ENCODE results near the gene ARHGAP29. TPM values are rescaled to one million over a fixed set of nuclear protein-coding genes. Genes with fewer than 3 reads are reported as not detected.

Gene ARHGAP29
- total RNA-seq, 1 donor from 2014 or later = 19.9 TPM

DNA sequence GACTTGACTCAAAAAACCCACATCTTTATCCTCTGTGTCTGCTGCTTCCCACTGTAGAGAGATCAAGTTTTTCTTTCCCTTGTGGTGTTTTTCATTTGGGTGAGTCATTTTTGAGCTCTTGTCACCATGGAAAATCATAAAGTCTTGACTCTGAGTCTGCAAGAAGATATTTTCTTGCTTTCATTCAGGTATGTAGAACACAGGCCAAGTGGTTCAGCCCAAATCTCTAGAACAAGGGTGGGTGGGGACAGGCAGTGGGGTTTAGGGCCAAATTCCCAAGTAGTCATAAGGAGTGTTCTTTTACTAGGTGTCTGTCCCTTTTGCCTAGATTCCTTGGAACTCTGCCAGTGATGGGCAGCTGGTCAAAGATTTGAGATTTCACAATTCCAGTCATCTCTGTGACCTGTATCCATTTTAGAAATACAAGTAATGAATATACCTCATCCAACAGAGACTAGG, 21.5 kb upstream of the ARHGAP29 start:
- H3K4me2 ChIP-seq (ENCODE audit: low read length) = peak overlapping the region; percentile 27
- H3K27ac Mint-ChIP-seq (ENCODE audit: unreplicated experiment) = peak overlapping the region; percentile 4
- H3K27me3 Mint-ChIP-seq (ENCODE audit: low read depth, unreplicated experiment) = peaks cover 9% of the 10 kb centered on the region
- no peak overlapping the region for H2AFZ ChIP-seq (ENCODE audit: low read depth, low read length)
- H3K4me3 Mint-ChIP-seq (ENCODE audit: unreplicated experiment) = no peak overlapping the region
- peak overlapping the region; percentile 45 for H3K9ac ChIP-seq (ENCODE audit: low read length)
- H3K4me3 ChIP-seq (ENCODE audit: insufficient read depth, low read depth, low read length) = no peak overlapping the region
- TF ChIP-seq EZH2 (IDR thresholded peaks at IDR 0.05; ENCODE audit: insufficient read depth, low read length) (no peak), CTCF (IDR thresholded peaks at IDR 0.05; ENCODE audit: insufficient read depth, low read depth, low read length) (no peak)
- peaks cover 12% of the 10 kb centered on the region for H3K4me1 Mint-ChIP-seq (ENCODE audit: low read depth, unreplicated experiment)
- no peaks in the 10 kb centered on the region for H4K20me1 ChIP-seq (ENCODE audit: insufficient read depth, low read length)
- H3K36me3 Mint-ChIP-seq (ENCODE audit: low read depth, unreplicated experiment) = no peaks in the 10 kb centered on the region
- FAIRE-seq (peak; percentile 85), DNase-seq (ENCODE audit: low read depth) (peak; percentile 98)
- no peaks in the 10 kb centered on the region for H3K36me3 ChIP-seq (ENCODE audit: insufficient read depth, low read length)
- H3K9me3 ChIP-seq (ENCODE audit: insufficient read depth, low read depth, low read length) = no peaks in the 10 kb centered on the region
- H3K27me3 ChIP-seq (ENCODE audit: insufficient read depth, low read length) = no peaks in the 10 kb centered on the region
- H3K9me3 Mint-ChIP-seq (ENCODE audit: unreplicated experiment) = peaks cover 4% of the 10 kb centered on the region
- H3K27ac ChIP-seq (ENCODE audit: low read depth, low read length) = peak overlapping the region; percentile 77
- H3K4me1 ChIP-seq (ENCODE audit: insufficient read depth, low read length) = peaks cover 28% of the 10 kb centered on the region
- H3K79me2 ChIP-seq (ENCODE audit: insufficient read depth, low read length) = no peaks in the 10 kb centered on the region

DNA sequence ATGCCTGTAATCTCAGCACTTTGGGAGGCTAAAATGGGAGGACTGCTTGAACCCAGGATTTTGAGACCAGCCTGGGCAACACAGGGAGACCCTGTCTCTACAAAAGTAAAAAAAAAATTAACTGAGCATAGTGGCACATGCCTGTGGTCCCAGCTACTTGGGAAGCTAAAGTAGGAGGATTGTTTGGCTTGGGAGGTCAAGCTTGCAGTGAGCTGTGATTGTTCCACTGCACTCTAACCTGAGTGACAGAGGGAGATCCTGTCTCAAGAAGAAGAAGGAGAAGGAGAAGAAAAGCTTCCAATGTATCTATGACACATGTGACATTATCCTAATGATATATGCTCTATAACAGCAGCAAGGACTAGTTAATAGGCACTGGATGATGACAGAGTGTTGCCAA, 20.1 kb upstream of the ARHGAP29 start:
- DNase-seq (ENCODE audit: low read depth) (no peak), FAIRE-seq (no peak)
- Histone ChIP-seq H3K4me1 (ENCODE audit: insufficient read depth, low read length) (peaks cover 28% of the 10 kb centered on the region), H2AFZ (ENCODE audit: low read depth, low read length) (no peak overlapping the region), H3K79me2 (ENCODE audit: insufficient read depth, low read length) (no peaks in the 10 kb centered on the region), H3K4me3 (ENCODE audit: insufficient read depth, low read depth, low read length) (no peak overlapping the region), H3K36me3 (ENCODE audit: insufficient read depth, low read length) (no peaks in the 10 kb centered on the region), H3K27ac (ENCODE audit: low read depth, low read length) (no peak overlapping the region), H3K9me3 (ENCODE audit: insufficient read depth, low read depth, low read length) (no peaks in the 10 kb centered on the region), H3K27me3 (ENCODE audit: insufficient read depth, low read length) (no peaks in the 10 kb centered on the region), H3K4me2 (ENCODE audit: low read length) (no peak overlapping the region), H4K20me1 (ENCODE audit: insufficient read depth, low read length) (no peaks in the 10 kb centered on the region), H3K9ac (ENCODE audit: low read length) (no peak overlapping the region)
- TF ChIP-seq EZH2 (IDR thresholded peaks at IDR 0.05; ENCODE audit: insufficient read depth, low read length) = no peak
- no peak for TF ChIP-seq CTCF (IDR thresholded peaks at IDR 0.05; ENCODE audit: insufficient read depth, low read depth, low read length)
- H3K4me3 Mint-ChIP-seq (ENCODE audit: unreplicated experiment) = no peak overlapping the region
- no peaks in the 10 kb centered on the region for H3K9me3 Mint-ChIP-seq (ENCODE audit: unreplicated experiment)
- peaks cover 8% of the 10 kb centered on the region for H3K27me3 Mint-ChIP-seq (ENCODE audit: low read depth, unreplicated experiment)
- H3K4me1 Mint-ChIP-seq (ENCODE audit: low read depth, unreplicated experiment) = peaks cover 12% of the 10 kb centered on the region
- H3K27ac Mint-ChIP-seq (ENCODE audit: unreplicated experiment) = no peak overlapping the region
- H3K36me3 Mint-ChIP-seq (ENCODE audit: low read depth, unreplicated experiment) = no peaks in the 10 kb centered on the region

DNA sequence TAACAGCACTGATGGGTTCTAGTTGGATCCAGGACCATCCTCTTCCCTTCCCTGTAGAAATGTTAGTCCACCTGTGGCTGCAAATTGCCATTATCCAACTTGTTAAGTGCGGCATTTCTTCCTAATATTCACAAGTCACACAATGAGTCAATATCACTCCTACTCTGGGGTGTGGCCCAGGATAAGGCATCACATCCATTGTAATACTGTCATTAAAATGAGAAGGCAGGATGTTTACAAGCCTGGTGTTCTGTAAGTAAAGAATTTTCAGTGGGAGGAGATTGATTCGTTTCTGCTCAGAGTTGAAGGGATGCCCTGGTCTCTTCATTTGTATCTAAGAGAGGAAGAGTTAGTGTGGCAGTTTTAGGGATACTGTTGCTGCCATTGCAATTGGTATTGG, 18.1 kb upstream of the ARHGAP29 start:
- Mint-ChIP-seq H3K4me3 (ENCODE audit: unreplicated experiment) (no peak overlapping the region), H3K27ac (ENCODE audit: unreplicated experiment) (no peak overlapping the region), H3K4me1 (ENCODE audit: low read depth, unreplicated experiment) (peaks cover 12% of the 10 kb centered on the region), H3K9me3 (ENCODE audit: unreplicated experiment) (no peaks in the 10 kb centered on the region), H3K36me3 (ENCODE audit: low read depth, unreplicated experiment) (no peaks in the 10 kb centered on the region), H3K27me3 (ENCODE audit: low read depth, unreplicated experiment) (peaks cover 9% of the 10 kb centered on the region)
- Histone ChIP-seq H3K9ac (ENCODE audit: low read length) (no peak overlapping the region), H3K36me3 (ENCODE audit: insufficient read depth, low read length) (no peaks in the 10 kb centered on the region), H4K20me1 (ENCODE audit: insufficient read depth, low read length) (no peaks in the 10 kb centered on the region), H3K27me3 (ENCODE audit: insufficient read depth, low read length) (no peaks in the 10 kb centered on the region), H3K27ac (ENCODE audit: low read depth, low read length) (no peak overlapping the region), H3K79me2 (ENCODE audit: insufficient read depth, low read length) (no peaks in the 10 kb centered on the region), H3K4me3 (ENCODE audit: insufficient read depth, low read depth, low read length) (no peak overlapping the region), H3K9me3 (ENCODE audit: insufficient read depth, low read depth, low read length) (no peaks in the 10 kb centered on the region), H3K4me2 (ENCODE audit: low read length) (peak overlapping the region; percentile 6), H3K4me1 (ENCODE audit: insufficient read depth, low read length) (peaks cover 28% of the 10 kb centered on the region), H2AFZ (ENCODE audit: low read depth, low read length) (no peak overlapping the region)
- DNase-seq (ENCODE audit: low read depth) (no peak), FAIRE-seq (no peak)
- TF ChIP-seq EZH2 (IDR thresholded peaks at IDR 0.05; ENCODE audit: insufficient read depth, low read length) (no peak), CTCF (IDR thresholded peaks at IDR 0.05; ENCODE audit: insufficient read depth, low read depth, low read length) (no peak)

Data from astrocyte (in vitro differentiated cells and primary cell).